HT1080 (cell line): Measurements from ENCODE around the gene MRPL51. TPM values are rescaled to one million over a fixed set of nuclear protein-coding genes. Genes with fewer than 3 reads are reported as not detected.
"Not testable (repeated sequence)": the region's sequence is repeated elsewhere in the genome, so short reads cannot be mapped to it uniquely, and the experiment has no call there.

Experiments
- DNase-seq: peaks from one replicate; pipeline ENCODE4 v3.0.0-alpha.2; 2015; ENCODE audit warnings: low read depth
- total RNA-seq: library from RNA; depleted of rRNA; stranded (reverse); fragments of >200 nt; shearing (Covaris generic); gene quantifications from 2 replicates; pipeline ENCODE4 v1.2.3, GENCODE V29; 2014

Gene MRPL51
- total RNA-seq, 1 experiment from 2014 or later = 241 TPM

DNA sequence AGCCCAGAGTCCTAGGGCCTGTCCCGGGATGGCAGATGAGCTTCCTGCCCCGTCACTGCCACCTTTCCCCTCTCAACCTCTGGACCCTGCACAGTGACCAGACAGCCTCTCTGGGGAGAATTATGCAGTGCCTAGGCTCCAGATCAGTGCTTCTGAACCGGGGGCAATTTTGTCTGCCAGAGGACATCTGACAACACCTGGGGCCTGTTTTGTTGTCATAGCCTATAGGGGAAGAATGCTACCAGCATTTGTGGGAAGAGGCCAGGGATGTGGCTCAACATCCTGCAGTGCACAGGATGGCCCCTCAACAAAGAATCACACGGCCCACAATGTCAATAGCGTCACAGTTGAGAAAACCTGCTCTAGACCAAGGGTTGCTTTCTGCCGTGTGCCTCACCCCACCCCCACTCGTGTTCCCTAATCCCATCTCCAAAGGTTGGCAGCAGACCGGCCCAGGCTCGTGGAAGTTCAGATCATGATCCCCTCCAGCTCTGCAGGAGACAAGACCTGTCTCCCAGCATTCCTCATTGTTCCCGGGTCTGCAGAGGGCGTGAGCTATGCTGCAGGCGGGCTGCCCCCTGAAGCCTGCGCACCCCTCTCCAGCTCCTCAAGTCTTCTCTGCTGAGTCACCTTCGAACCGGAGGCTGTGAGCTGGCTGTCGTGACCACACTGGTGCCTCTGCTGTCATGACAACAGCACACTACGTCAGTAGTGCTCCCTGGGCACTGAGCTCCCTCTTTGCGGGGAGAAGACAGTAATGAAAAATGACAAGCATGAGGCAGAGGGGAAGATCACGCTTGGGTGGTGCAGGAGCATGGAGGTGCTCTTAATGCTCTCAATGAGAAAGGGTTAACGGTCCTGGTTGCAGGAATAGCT is 39.2 kb upstream of the MRPL51 start:
- DNase-seq = peak; percentile 98

DNA sequence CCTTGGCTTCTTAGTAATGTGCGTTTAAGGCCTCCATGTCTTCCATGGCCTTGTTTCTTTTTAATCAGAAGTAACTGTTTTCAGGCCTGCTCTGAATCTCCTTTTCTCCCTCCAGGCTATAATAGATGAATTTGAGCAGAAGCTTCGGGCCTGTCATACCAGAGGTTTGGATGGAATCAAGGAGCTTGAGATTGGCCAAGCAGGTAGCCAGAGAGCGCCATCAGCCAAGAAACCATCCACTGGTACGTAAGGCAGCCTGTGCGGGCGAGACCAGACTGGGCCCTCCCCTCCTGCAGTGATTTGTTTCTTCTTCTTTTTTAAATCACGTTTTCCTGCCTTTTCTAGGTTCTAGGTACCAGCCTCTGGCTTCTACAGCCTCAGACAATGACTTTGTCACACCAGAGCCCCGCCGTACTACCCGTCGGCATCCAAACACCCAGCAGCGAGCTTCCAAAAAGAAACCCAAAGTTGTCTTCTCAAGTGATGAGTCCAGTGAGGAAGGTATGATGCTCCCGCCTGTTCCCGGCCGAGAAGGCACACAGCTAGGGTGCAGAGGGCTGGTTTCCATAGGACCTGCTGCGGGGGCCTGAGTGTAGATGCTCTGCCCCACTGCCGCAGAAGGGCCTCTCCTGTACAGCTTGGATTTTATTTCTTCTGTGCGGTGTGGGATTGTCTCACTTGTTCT is 37.7 kb upstream of the MRPL51 start:
- DNase-seq = no peak

DNA sequence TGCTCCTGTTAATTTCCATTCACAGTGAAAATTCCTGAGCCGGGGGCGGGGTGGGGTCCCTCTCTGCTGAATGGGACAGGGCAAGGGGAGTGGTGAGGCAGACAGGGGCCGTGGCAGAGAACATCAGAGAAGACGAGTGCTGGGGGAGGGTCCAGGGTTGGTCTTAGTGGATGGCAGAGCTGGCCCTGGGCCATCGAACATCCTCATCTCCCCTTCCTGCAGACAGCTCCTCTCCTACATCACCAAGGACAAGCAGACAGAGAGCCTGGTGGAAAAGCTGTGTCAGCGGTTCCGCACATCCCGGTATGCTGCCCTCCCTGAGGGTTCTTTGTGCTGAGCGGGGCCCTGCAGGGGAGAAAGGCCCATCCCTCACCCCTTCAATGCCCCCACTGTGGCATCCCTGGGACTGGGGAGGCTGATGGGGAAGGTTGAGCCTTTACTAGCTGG is 36.3 kb upstream of the MRPL51 start:
- DNase-seq = no peak

DNA sequence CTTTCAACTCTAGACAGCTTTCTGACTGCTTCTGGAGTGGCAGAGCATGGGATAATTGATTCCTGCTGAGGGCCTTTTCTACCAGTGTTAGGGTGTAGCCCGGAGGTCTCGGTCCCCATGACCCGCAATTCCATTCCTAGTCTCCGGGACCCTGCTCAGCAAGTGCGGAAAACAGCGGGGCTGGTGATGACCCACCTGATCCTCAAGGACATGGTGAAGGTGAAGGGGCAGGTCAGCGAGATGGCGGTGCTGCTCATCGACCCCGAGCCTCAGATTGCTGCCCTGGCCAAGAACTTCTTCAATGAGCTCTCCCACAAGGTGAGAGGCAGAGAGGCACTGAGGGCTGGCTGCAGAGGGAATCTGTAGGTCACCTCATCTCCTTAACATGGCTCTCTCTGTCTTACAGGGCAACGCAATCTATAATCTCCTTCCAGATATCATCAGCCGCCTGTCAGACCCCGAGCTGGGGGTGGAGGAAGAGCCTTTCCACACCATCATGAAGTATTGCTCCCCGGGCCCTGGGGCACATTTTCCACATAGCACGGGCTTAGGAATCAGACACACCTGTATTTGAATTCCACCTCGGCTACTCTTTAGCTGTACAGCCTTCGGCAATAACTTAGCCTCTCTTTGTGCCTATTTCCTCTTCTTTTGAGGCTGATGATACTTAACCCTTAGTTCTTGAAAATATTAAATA is 35.6 kb upstream of the MRPL51 start:
- DNase-seq = no peak

DNA sequence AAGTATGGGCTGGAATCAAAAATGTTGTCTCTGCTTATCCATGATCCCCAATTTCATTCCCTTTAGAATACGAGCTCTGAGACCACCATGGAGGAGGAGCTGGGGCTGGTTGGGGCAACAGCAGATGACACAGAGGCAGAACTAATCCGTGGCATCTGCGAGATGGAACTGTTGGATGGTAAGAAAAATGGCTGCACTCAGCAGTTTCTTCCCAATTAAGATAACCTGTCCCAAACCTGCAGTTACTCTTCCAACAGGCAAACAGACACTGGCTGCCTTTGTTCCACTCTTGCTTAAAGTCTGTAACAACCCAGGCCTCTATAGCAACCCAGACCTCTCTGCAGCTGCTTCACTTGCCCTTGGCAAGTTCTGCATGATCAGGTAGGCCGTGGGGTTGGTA is 34.6 kb upstream of the MRPL51 start:
- DNase-seq = no peak

DNA sequence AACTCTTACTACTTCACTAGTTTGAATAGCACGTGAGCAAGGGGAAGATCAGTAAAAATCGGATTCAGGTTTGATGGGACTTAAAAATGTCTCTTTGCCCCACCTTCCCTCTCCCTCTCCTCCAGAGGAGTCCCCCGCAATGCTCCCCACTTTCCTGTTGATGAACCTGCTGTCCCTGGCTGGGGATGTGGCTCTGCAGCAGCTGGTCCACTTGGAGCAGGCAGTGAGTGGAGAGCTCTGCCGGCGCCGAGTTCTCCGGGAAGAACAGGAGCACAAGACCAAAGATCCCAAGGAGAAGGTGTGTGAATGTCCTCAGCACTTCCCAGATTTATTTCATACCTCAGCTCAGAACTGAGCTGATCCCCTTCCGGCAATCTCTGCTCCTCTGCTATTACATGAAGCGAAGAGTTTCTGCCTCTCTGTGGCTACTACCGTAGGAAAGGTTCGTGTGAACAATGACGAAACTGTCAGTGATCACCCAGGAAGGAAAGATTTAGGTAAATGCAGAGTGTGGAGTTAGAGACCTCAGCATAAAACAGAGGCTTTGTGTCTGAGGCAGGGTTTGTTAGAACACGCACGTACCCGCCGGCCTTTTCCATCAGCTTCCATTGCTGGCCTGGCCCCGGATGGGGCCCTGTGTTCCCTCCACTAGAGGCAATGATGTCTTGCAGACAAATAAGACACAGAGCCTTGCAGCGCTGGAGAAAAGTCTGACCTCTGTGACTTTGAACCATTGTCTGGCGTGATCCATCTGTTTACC is 33.9 kb upstream of the MRPL51 start:
- DNase-seq = no peak

DNA sequence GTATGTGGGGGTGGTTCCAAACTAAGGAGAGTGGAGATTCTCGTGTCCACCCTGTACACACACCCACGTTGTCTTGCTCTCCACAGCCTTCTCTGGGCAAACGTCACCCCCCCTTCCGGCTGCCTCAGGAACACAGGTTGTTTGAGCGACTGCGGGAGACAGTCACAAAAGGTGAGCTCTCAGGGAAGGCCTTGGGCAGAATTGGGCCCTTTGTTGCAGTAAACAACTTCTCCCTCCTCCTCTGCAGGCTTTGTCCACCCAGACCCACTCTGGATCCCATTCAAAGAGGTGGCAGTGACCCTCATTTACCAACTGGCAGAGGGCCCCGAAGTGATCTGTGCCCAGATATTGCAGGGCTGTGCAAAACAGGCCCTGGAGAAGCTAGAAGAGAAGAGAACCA is 33.1 kb upstream of the MRPL51 start:
- DNase-seq = no peak

DNA sequence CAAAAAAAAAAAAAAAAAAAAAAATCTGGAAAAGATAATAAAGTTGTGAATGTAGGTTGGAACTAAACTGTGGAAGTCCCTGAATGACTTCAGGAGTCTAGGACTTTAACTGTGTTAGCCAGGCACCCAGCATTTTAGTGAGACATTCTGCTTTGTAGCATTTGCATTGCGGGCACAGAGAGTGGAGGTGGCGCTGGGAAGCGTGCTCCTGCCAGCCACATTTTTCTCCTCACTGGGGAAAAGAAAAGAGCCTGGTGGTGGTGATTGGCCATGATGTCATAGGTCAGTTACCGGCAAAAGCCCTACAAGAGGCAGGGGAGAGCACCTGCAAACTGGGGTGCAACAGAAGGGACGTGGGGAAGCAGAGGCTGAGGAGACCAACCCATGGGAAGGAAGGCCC is 31.6 kb upstream of the MRPL51 start:
- no peak for DNase-seq

DNA sequence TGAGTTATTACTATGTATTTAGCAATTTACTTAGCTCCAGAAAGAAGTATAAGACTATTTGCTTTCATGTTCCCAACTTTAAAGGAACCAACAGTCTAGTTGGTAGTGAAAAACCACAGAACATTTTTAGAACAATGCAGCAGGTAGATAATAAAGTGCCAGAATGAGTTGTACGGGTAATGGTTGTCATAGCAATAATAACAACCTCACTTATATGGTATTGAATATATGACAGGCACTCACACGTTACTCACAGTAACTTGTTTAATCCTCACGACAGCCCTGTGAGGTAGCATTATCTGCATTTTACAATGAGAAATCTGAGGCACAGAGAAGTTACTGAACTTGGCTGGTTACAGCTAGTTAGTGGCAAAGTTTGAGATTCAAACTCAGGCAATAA is 30.6 kb upstream of the MRPL51 start:
- DNase-seq = no peak

DNA sequence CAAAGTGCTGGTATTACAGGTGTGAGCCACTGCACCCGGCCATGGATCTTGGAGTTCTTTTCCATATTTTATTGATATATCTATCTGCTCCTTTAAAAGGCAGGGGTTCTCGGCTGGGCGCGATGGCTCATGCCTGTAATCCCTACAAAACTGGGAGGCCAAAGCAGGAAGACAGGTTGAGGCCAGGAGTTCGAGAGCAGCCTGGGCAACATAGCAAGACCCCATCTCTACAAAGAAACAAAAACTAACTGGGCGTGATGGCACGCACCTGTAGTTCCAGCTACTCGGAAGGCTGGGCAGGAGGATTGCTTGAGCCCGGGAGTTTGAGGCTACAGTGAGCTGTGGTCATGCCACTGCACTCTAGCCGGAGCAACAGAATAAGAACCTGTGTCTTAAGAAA is 29.1 kb upstream of the MRPL51 start:
- no peak for DNase-seq

DNA sequence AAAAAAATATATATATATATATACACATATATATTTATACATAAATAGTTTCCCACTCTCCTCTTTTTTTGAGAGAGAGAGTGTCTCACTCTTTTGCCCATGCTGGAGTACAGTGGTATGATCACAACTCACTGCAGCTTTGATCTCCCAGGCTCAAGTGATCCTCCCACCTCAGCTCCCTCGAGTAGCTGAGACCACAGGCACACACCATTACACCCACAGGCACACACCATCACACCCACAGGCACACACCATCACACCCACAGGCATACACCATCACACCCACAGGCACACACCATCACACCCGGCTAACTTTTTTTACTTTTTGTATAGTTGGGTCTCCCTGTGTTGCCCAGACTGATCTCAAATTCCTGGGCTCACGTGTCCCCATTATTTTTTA is 27.1 kb upstream of the MRPL51 start:
- DNase-seq = no peak

DNA sequence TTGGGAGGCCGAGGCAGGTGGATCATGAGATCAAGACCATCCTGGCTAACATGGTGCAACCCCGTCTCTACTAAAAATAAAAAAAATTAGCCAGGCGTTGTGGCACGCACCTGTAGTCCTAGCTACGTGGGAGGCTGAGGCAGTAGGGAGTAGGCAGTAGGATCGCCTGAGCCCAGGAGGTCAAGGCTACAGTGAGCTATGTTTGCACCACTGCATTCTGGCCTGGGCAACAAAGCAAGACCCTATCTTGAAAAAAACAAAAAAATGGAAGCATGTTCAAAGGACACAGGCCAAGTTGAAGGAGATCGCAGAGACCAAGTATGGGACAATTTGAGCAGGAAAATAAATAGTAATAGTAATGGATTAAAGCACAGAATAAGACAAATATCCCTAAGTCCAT is 15.0 kb upstream of the MRPL51 start:
- no peak for DNase-seq

DNA sequence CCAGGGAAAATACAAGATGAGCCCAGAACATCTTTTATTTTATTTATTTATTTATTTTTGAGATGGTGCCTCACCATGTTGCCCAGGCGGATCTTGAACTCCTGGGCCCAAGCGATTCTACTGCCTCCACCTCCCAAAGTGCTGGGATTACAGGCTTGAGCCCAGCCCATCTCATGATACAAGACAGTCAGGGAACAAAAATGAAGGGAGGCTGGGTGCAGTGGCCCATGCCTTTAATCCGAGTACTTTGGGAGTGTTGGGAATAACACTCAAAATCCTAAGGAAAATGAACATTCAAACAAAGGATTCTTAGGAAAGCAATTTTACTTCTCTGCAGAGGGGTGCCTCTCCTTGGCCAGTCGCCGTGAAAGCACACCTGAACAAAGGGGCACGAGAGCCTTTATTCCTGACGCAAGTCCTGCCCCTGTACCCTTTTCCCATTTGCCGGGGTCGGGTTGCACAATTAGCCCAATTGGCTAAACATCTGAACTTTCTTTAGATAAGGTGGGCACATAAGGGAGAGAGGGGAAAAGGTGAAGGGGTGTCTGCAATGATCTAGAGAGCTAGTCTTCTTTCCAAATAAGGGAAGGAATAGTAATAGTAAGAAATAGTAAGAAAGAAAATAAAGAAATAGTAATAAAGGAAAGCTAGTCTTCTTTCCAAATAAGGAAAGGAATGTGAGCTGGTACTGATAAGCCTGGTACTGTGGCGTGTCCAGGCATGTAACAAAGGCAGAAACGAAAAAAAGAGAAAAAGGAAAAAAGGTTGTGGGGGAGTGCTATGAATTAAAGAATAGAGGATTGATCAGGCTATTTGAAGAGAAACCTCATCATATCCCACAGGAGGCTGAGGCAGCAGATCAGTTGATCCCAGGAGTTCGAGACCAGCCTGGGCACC is 14.3 kb upstream of the MRPL51 start:
- no peak for DNase-seq

DNA sequence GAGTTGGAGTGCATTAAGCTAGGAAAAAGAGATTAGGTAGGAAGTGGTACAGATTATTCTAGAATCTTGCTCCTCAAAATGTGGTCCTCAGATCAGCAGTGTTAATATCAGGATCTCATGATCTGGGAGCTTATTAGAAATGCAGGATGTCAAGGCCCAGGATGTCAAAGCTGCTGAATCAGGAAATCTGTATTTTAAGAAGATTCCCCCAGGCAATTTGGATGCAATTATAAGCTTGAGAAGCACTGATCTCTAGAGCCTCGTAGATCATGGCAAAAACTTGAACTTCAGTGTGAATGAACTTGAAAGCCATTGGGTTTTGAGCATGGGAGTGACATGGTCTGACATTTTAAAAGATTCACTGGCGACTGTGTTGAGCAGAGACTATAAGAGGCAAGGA is 7.4 kb upstream of the MRPL51 start:
- DNase-seq = no peak

DNA sequence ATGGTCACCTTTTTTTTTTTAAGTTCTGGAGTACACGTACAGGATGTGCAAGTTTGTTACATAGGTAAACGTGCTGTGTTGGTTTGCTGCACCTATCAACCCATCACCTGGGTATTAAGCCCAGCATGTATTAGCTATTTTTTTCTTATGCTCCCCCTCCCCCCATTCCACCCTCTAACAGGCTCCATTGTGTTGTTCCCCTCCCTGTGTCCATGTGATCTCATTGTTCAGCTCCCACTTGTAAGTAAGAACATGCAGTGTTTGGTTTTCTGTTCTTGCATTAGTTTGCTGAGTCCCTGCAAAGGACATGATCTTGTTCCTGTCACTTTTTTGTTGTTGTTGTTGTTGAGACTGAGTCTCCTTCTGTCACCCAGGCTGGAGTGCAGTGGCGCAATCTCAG is 4.2 kb upstream of the MRPL51 start:
- not testable (repeated sequence) for DNase-seq

DNA sequence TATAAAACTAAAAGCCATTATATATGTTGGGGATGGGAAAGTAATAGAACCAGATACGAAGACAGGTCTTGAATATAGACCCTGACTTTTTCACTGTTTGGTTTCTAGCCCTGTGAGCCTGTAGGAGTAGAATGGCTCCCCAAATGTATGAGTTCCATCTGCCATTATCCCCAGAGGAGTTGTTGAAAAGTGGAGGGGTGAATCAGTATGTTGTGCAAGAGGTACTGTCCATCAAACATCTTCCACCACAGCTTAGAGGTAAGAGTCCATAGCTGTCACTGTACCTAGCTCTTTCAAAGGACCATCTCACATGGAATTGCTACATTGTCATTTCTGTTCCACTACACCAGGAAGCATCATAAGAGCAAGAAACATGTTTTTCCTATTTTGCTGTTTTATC is 1.9 kb upstream of the MRPL51 start:
- DNase-seq = no peak

DNA sequence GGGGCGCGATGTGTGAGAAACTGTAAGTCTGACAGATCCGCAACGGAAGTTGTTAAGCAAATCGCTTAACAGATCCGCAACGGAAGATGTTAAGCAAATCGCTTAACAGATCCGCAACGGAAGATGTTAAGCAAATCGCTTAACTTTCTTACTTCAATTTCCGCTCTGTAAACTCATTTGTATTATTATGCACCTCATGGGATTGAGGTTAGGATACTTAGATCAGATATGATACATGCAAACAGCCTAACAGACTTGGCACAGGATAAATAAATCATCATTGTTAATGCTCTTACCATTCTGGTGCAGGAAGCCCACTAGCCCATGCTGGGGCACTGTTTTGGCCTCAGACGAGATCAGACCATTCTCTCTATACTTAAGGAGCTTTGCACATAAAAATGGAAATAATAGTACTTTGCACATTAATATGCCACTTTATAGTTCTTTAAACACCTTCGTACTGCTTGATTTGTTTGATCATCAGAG is 1.2 kb upstream of the MRPL51 start:
- DNase-seq = no peak

DNA sequence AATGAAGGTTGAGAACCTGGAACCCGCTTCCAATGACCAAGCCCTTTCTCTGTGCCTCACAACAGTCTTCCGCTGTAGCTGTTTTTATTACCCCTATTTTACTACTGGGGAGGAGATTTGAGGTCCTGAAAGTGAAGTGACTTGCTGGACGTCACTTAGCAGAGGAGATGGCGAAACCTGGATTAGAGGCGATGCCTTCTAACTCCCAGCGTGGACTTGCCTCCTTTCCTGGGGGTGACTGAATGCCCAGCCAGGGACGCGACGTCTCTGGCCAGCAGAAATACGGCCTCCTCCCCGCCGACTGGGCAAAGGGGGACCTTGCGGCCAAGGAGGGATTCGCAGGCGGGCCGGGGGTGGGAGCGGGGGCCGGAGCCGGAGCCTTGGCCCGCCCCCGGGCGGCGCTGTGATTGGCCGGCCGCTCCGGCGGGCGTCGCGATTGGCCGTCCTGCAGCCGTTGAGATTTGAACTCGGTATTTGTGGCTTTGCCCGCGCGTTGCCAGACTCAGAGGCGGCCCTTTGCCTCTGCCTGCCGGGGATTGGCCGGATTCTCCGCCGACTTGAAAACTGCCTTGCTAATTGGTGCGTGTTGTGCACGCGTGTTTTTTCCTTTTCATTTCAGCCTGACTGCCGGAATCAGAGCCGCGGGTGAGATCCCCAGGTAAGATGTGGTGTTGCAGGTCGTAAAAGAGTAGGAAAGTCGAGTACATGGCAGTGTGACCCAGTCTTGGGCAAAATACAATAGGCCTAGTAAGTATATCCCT is 615 bp upstream of the MRPL51 start, which contains the start of gene NCAPD2:
TSS of gene NCAPD2 (plus strand) at position 606 of the 761 bp plus-strand sequence. CDS start 997 bp downstream, outside the sequence.
- DNase-seq = peak; percentile 99

DNA sequence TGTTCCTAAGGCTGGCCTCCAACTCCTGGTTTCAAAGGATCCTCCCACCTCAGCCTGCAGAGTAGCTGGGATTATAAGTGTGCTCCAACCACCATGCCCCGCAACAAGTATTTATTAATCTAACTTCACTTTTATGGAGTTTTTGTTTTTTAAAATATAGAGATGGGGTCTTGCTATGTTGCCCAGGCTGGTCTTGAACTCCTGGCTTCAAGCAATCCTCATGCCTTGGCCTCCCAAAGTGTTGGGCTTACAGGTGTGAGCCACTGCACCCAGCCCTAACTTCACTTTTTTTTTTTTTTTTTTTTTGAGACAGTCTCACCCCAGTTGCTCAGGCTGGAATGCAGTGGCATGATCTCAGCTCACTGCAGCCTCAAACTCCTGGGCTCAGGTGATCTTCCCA is 2.4 kb downstream of the MRPL51 start:
- DNase-seq = not testable (repeated sequence)
